ENCODE results near the gene SETD1A.

GRCh38 chr16:30948667-30949649 lies 8.6 kb upstream of the SETD1A start, which contains the start of gene ORAI3:
- TF ChIP-seq CTCF (conservative IDR thresholded peaks at IDR 0.05) (no peak), EZH2 (IDR thresholded peaks at IDR 0.05; ENCODE audit: low read depth) (no peak)

Measured in PC-9 (cell line).